ENCODE measurements around the gene DST. TPM values are rescaled to one million over a fixed set of nuclear protein-coding genes. Genes with fewer than 3 reads are reported as not detected.

The DST gene
- total RNA-seq, 1 experiment from 2014 or later, result 132 TPM

DNA sequence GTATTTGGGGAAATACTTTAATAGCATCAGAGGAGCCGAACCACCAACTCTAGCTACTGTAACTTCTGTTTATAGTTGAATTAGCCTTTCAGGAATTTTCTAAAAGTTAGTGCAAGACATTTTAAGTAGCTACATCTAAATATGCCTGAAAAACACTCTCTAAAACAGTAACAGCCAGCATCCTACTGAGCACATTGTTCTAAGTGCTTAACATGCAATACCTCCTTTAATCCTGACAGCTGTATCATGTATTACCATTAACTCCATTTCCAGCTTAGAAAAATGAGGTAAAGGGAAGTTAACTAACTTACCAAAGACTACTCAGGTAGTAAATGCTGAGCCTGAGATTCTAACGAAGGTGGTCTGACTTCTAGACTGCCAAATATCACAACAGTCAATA, 120.7 kb downstream of the DST start (continued):
- TF ChIP-seq ZBTB21 (CRISPR knock-in tag; IDR thresholded peaks at IDR 0.05; ENCODE audit: borderline replicate concordance), result no peak
- TF ChIP-seq ATF6 (CRISPR knock-in tag; IDR thresholded peaks at IDR 0.05), result no peak

DNA sequence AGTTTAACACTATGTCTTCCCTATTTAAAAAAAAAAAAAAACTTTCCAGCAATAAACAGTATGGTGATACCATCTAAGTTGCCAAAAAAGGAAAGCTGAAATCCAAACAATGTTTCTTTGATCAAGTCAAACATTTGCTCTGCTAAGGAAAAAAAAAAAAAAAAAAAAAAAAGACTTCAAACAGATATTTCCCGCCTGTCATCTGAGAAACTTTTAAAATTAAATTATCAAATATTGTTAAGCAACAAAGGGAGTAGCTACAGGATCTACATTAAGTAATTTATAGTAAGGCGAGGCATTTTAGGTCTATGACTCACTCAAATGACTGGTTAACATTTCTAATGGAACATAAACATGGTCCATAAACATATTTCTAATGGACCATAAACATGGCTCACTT, 121.2 kb downstream of the DST start:
- Mint-ChIP-seq H3K4me1 (peaks cover 61% of the 10 kb centered on the region), H3K36me3 (peaks cover 23% of the 10 kb centered on the region), H3K9me3 (0 out of 2 replicates have a peak, but pooled peaks cover 6% of the 10 kb centered on the region), H3K27ac (peak overlapping the region; percentile 91), H3K27me3 (ENCODE audit: low read depth) (no peaks in the 10 kb centered on the region), H3K4me3 (no peak overlapping the region)
- CTCF ChIA-PET, result interaction anchor here (1.1 to 1.7 kb wide), 4 partner anchors 21 to 151 kb away, joined by 4 to 7 read pairs (median 6); no protein-coding TSS in a partner anchor
- POLR2A ChIA-PET, result interaction anchor here (0.7 kb wide), 1 partner anchor 163 kb away, joined by 5 read pairs; no protein-coding TSS in a partner anchor
- no peak for TF ChIP-seq ZNF416 (CRISPR knock-in tag; IDR thresholded peaks at IDR 0.05)
- no peak for DNase-seq (ENCODE audit: low spot score)
- no peak for ATAC-seq

DNA sequence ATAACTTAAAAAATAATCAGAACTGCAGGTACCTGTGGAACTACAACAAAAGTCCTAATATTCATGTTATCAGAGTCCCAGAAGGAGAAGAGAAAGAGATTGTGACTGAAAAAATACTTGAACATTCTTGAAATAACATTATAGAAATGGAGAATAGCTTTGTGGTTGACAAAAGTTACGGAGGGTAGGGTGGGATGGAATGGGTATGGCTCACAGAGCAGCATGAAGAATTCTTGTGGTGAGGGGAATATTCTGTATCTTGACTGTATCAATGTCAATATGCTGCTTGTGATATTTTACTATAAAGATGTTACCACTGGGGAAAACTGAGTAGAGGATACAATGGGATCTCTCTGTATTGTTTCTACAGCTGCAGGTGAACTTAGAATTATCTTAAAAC, 122.5 kb downstream of the DST start:
- H3K9me3 Mint-ChIP-seq, result 0 out of 2 replicates have a peak, but pooled peaks cover 6% of the 10 kb centered on the region
- peak overlapping the region; percentile 59; the same call in 1 of the 2 replicates for H3K27ac Mint-ChIP-seq
- ATAC-seq, result no peak
- ChIA-PET POLR2A (no interaction called here), CTCF (interaction anchor here (1.0 kb wide), 1 partner anchor 22 kb away, joined by 3 read pairs; no protein-coding TSS in a partner anchor)
- no peaks in the 10 kb centered on the region for H3K27me3 Mint-ChIP-seq (ENCODE audit: low read depth)
- H3K36me3 Mint-ChIP-seq, result peaks cover 25% of the 10 kb centered on the region
- no peak for TF ChIP-seq MAX (CRISPR knock-in tag; IDR thresholded peaks at IDR 0.05)
- TF ChIP-seq, protein P1, sequence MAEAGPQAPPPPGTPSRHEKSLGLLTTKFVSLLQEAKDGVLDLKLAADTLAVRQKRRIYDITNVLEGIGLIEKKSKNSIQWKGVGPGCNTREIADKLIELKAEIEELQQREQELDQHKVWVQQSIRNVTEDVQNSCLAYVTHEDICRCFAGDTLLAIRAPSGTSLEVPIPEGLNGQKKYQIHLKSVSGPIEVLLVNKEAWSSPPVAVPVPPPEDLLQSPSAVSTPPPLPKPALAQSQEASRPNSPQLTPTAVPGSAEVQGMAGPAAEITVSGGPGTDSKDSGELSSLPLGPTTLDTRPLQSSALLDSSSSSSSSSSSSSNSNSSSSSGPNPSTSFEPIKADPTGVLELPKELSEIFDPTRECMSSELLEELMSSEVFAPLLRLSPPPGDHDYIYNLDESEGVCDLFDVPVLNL (CRISPR knock-in tag; IDR thresholded peaks at IDR 0.05; ENCODE audit: borderline replicate concordance, low read depth), result no peak
- TF ChIP-seq KAT7 (CRISPR knock-in tag; IDR thresholded peaks at IDR 0.05; ENCODE audit: borderline replicate concordance), result no peak
- TF ChIP-seq SOX15 (CRISPR knock-in tag; IDR thresholded peaks at IDR 0.05), result no peak
- TF ChIP-seq, protein P2, sequence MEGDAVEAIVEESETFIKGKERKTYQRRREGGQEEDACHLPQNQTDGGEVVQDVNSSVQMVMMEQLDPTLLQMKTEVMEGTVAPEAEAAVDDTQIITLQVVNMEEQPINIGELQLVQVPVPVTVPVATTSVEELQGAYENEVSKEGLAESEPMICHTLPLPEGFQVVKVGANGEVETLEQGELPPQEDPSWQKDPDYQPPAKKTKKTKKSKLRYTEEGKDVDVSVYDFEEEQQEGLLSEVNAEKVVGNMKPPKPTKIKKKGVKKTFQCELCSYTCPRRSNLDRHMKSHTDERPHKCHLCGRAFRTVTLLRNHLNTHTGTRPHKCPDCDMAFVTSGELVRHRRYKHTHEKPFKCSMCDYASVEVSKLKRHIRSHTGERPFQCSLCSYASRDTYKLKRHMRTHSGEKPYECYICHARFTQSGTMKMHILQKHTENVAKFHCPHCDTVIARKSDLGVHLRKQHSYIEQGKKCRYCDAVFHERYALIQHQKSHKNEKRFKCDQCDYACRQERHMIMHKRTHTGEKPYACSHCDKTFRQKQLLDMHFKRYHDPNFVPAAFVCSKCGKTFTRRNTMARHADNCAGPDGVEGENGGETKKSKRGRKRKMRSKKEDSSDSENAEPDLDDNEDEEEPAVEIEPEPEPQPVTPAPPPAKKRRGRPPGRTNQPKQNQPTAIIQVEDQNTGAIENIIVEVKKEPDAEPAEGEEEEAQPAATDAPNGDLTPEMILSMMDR (IDR thresholded peaks at IDR 0.05), result no peak
- TF ChIP-seq ZNF138 (CRISPR knock-in tag; conservative IDR thresholded peaks at IDR 0.05), result no peak
- TF ChIP-seq, protein P3, sequence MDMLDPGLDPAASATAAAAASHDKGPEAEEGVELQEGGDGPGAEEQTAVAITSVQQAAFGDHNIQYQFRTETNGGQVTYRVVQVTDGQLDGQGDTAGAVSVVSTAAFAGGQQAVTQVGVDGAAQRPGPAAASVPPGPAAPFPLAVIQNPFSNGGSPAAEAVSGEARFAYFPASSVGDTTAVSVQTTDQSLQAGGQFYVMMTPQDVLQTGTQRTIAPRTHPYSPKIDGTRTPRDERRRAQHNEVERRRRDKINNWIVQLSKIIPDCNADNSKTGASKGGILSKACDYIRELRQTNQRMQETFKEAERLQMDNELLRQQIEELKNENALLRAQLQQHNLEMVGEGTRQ (CRISPR knock-in tag; IDR thresholded peaks at IDR 0.05), result no peak
- no peak for TF ChIP-seq ZNF263 (CRISPR knock-in tag; IDR thresholded peaks at IDR 0.05; ENCODE audit: low read depth)
- no peak for TF ChIP-seq ATF2 (CRISPR knock-in tag; IDR thresholded peaks at IDR 0.05; ENCODE audit: borderline replicate concordance, low read depth)
- no peak for TF ChIP-seq ZMAT4 (CRISPR knock-in tag; IDR thresholded peaks at IDR 0.05)
- H3K4me3 Mint-ChIP-seq, result no peak overlapping the region
- DNase-seq (ENCODE audit: low spot score), result no peak
- peaks cover 48% of the 10 kb centered on the region for H3K4me1 Mint-ChIP-seq

Measured in WTC11 (cell line).